Smooth muscle cell (in vitro differentiated cells): Measurements from ENCODE around the gene IMMP2L. TPM values are rescaled to one million over a fixed set of nuclear protein-coding genes. Genes with fewer than 3 reads are reported as not detected.

Source experiments
- DNase-seq: peaks from one replicate; lab custom pipeline; 2025; ENCODE audit not compliant: unreplicated experiment; lab: John Stamatoyannopoulos, UW
- H2AFZ ChIP-seq: fragments of 200-600 bp; sonication (generic); 2 replicates; pipeline ENCODE4 v1.6.0; 2016; ENCODE audit warnings: antibody characterized with exemption, low read depth, mild to moderate bottlenecking
- H3F3A ChIP-seq: fragments of 200-600 bp; sonication (generic); 2 replicates; pipeline ENCODE4 v1.6.0; 2017; ENCODE audit warnings: antibody characterized with exemption, low read depth
- H3K27ac ChIP-seq: fragments of 200-600 bp; sonication (generic); 2 replicates; pipeline ENCODE4 v1.5.1; 2016; ENCODE audit warnings: low read depth, mild to moderate bottlenecking
- H3K27me3 ChIP-seq: fragments of 200-600 bp; sonication (generic); 2 replicates; pipeline ENCODE4 v1.6.1; 2016; ENCODE audit warnings: low read depth, mild to moderate bottlenecking
- H3K36me3 ChIP-seq: fragments of 200-600 bp; sonication (generic); 2 replicates; pipeline ENCODE4 v1.5.1; 2016; ENCODE audit warnings: low read depth
- H3K4me1 ChIP-seq: fragments of 200-600 bp; sonication (generic); 2 replicates; pipeline ENCODE4 v1.5.1; 2016; ENCODE audit warnings: low read depth
- H3K4me2 ChIP-seq: fragments of 200-600 bp; sonication (generic); 2 replicates; pipeline ENCODE4 v1.6.0; 2016; ENCODE audit warnings: mild to moderate bottlenecking
- H3K4me3 ChIP-seq: fragments of 200-600 bp; sonication (generic); 2 replicates; pipeline ENCODE4 v1.5.1; 2016; ENCODE audit warnings: mild to moderate bottlenecking
- H3K79me2 ChIP-seq: fragments of 200-600 bp; sonication (generic); 2 replicates; pipeline ENCODE4 v1.6.0; 2016; ENCODE audit warnings: low read depth, mild to moderate bottlenecking
- H3K9ac ChIP-seq: fragments of 200-600 bp; sonication (generic); 2 replicates; pipeline ENCODE4 v1.6.0; 2016; ENCODE audit warnings: low read depth
- H3K9me3 ChIP-seq: fragments of 200-600 bp; sonication (generic); replicated peaks from 2 replicates; pipeline ENCODE4 v1.5.1; 2016; ENCODE audit warnings: low read depth
- H4K20me1 ChIP-seq: fragments of 200-600 bp; sonication (generic); 2 replicates; pipeline ENCODE4 v1.6.0; 2016; ENCODE audit warnings: low read depth
- WGBS: methylation state at CpG from one replicate; pipeline ENCODE4 v1.1.7; 2016; ENCODE audit warnings: low lambda C conversion rate; 5-methylcytosine and 5-hydroxymethylcytosine counted together
- polyA plus RNA-seq: library from polyadenylated mRNA; unstranded; fragments of >200 nt; fragmentation: Nextera tagmentation; extraction: Ambion mirVana; gene quantifications from 2 replicates; pipeline ENCODE4 v1.2.1, GENCODE V29; 2016
- total RNA-seq: library from RNA; depleted of rRNA; stranded (reverse); fragments of >200 nt; gene quantifications from 2 replicates; pipeline ENCODE4 v1.2.3, GENCODE V29; 2014
- TF ChIP-seq, protein P1 (sequence below): fragments of 200-600 bp; sonication (generic); IDR thresholded peaks from 2 replicates; pipeline ENCODE4 v1.5.1; 2017; ENCODE audit warnings: borderline replicate concordance, mild to moderate bottlenecking, antibody characterized with exemption; ENCODE audit not compliant: insufficient read depth, poor library complexity, severe bottlenecking

Gene IMMP2L
- total and polyA plus RNA-seq, 2 experiments from 2014 or later: 10.9 to 11.1 TPM

DNA sequence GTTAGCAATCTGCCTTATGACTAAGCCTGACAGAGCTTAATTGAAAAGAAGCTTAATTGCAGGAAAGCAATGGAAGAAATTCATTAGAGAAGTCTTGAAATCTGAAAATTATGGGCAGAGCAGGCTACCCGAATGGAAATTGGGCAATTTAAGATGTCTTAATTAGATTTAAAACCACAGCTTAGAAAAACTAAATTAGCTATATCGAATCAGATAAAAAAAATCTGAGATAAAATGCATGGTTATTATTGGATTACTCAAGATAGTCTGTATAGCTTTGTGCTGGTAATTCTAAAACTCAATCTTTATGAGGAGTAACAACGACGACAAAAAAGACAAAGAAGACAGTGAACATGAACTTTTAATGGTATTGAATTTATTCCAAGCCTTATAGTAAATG lies 719.5 kb downstream of the IMMP2L start:
- WGBS: 88% methylated on average over 4 of the region's 4 CpGs

GRCh38 chr7:110841840-110842545 lies 720.3 kb downstream of the IMMP2L start:
- no peak overlapping the region for H3K9ac ChIP-seq
- H4K20me1 ChIP-seq: no peaks in the 10 kb centered on the region
- H3F3A ChIP-seq: no peaks in the 10 kb centered on the region
- WGBS: 74% methylated on average over 3 of the region's 3 CpGs
- no peaks in the 10 kb centered on the region for H3K79me2 ChIP-seq
- H3K27me3 ChIP-seq: no peaks in the 10 kb centered on the region
- DNase-seq: no peak
- H3K36me3 ChIP-seq: no peaks in the 10 kb centered on the region
- H2AFZ ChIP-seq: no peak overlapping the region
- H3K4me2 ChIP-seq: no peak overlapping the region
- TF ChIP-seq, protein P1, sequence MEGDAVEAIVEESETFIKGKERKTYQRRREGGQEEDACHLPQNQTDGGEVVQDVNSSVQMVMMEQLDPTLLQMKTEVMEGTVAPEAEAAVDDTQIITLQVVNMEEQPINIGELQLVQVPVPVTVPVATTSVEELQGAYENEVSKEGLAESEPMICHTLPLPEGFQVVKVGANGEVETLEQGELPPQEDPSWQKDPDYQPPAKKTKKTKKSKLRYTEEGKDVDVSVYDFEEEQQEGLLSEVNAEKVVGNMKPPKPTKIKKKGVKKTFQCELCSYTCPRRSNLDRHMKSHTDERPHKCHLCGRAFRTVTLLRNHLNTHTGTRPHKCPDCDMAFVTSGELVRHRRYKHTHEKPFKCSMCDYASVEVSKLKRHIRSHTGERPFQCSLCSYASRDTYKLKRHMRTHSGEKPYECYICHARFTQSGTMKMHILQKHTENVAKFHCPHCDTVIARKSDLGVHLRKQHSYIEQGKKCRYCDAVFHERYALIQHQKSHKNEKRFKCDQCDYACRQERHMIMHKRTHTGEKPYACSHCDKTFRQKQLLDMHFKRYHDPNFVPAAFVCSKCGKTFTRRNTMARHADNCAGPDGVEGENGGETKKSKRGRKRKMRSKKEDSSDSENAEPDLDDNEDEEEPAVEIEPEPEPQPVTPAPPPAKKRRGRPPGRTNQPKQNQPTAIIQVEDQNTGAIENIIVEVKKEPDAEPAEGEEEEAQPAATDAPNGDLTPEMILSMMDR: no peak
- peaks cover 13% of the 10 kb centered on the region for H3K4me1 ChIP-seq
- no peaks in the 10 kb centered on the region for H3K9me3 ChIP-seq
- no peak overlapping the region for H3K4me3 ChIP-seq
- H3K27ac ChIP-seq: no peak overlapping the region

More for the DNA sequence above, 719.5 kb downstream of the IMMP2L start:
- H3F3A ChIP-seq: no peaks in the 10 kb centered on the region
- no peak overlapping the region for H2AFZ ChIP-seq
- no peaks in the 10 kb centered on the region for H3K27me3 ChIP-seq
- no peaks in the 10 kb centered on the region for H3K9me3 ChIP-seq
- H3K79me2 ChIP-seq: no peaks in the 10 kb centered on the region
- H3K9ac ChIP-seq: no peak overlapping the region
- H3K36me3 ChIP-seq: no peaks in the 10 kb centered on the region
- no peak overlapping the region for H3K27ac ChIP-seq
- H4K20me1 ChIP-seq: no peaks in the 10 kb centered on the region
- no peak overlapping the region for H3K4me3 ChIP-seq
- no peak for DNase-seq
- H3K4me2 ChIP-seq: no peak overlapping the region
- TF ChIP-seq, protein P1: no peak
- H3K4me1 ChIP-seq: peaks cover 13% of the 10 kb centered on the region

- TF ChIP-seq, protein P1: peak; percentile 9
- no peak overlapping the region for H3K9ac ChIP-seq
- no peaks in the 10 kb centered on the region for H3K9me3 ChIP-seq
- no peak overlapping the region for H3K27ac ChIP-seq
- 68% methylated on average over 5 of the region's 5 CpGs for WGBS
- DNase-seq: no peak
- H4K20me1 ChIP-seq: no peaks in the 10 kb centered on the region
- no peaks in the 10 kb centered on the region for H3K36me3 ChIP-seq
- H3K4me2 ChIP-seq: no peak overlapping the region
- no peaks in the 10 kb centered on the region for H3K27me3 ChIP-seq
- H3K4me1 ChIP-seq: peaks cover 6% of the 10 kb centered on the region
- no peaks in the 10 kb centered on the region for H3F3A ChIP-seq
- no peak overlapping the region for H2AFZ ChIP-seq
- H3K79me2 ChIP-seq: no peaks in the 10 kb centered on the region
- H3K4me3 ChIP-seq: no peak overlapping the region
Observed at GRCh38 chr7:110839866-110840265, 722.4 kb downstream of the IMMP2L start.

GRCh38 chr7:110835849-110836248 lies 726.4 kb downstream of the IMMP2L start:
- Histone ChIP-seq H3K36me3 (no peaks in the 10 kb centered on the region), H2AFZ (no peak overlapping the region), H4K20me1 (no peaks in the 10 kb centered on the region), H3K27ac (no peak overlapping the region), H3K27me3 (no peaks in the 10 kb centered on the region), H3K9ac (no peak overlapping the region), H3K9me3 (no peaks in the 10 kb centered on the region), H3K4me2 (no peak overlapping the region), H3K4me3 (no peak overlapping the region), H3K4me1 (no peaks in the 10 kb centered on the region), H3F3A (no peaks in the 10 kb centered on the region), H3K79me2 (no peaks in the 10 kb centered on the region)
- TF ChIP-seq, protein P1: no peak
- 87% methylated on average over 1 of the region's 1 CpG for WGBS
- DNase-seq: no peak
